B cell (primary cell): Measurements from ENCODE around the gene NPPA.

Experiments
- EZH2 ChIP-seq: IDR thresholded peaks from 2 replicates; pipeline ENCODE4 v1.6.1; 2012; ENCODE audit warnings: borderline replicate concordance, low read depth, mild to moderate bottlenecking, moderate library complexity, low read length; ENCODE audit not compliant: insufficient read depth, poor library complexity, severe bottlenecking
- TF ChIP-seq, protein P1 (sequence below): fragments of 200-600 bp; IDR thresholded peaks from one replicate; pipeline ENCODE4 v1.8.0; 2022; ENCODE audit warnings: antibody characterized with exemption, mild to moderate bottlenecking

DNA sequence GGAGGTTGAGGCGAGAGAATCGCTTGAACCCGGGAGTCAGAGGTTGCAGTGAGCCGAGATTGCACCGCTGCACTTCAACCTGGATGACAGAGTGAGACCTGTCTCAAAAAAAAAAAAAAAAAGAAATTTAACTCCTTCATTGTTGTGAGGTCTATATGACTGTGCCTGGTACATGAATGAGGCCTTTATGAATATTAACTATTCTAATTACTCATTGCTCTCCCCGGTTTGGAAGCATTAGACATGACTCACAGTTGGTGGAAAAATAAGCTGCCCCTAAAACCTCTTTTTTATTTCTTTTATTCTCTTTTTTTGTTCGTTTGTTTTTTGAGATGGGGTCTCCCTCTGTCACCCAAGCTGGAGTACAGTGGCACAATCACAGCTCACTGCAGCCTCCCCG, 7.8 kb upstream of the NPPA start:
- TF ChIP-seq, protein P1, sequence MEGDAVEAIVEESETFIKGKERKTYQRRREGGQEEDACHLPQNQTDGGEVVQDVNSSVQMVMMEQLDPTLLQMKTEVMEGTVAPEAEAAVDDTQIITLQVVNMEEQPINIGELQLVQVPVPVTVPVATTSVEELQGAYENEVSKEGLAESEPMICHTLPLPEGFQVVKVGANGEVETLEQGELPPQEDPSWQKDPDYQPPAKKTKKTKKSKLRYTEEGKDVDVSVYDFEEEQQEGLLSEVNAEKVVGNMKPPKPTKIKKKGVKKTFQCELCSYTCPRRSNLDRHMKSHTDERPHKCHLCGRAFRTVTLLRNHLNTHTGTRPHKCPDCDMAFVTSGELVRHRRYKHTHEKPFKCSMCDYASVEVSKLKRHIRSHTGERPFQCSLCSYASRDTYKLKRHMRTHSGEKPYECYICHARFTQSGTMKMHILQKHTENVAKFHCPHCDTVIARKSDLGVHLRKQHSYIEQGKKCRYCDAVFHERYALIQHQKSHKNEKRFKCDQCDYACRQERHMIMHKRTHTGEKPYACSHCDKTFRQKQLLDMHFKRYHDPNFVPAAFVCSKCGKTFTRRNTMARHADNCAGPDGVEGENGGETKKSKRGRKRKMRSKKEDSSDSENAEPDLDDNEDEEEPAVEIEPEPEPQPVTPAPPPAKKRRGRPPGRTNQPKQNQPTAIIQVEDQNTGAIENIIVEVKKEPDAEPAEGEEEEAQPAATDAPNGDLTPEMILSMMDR = no peak
- TF ChIP-seq EZH2 = no peak
